ENCODE results near the gene LRRC18. TPM values are rescaled to one million over a fixed set of nuclear protein-coding genes. Genes with fewer than 3 reads are reported as not detected.

The LRRC18 gene
- polyA plus RNA-seq (ENCODE audit: insufficient read length in 12 of 12) = under 1 TPM in 5 of 12 donors, not detected in 7; 0.07 to 0.23 (median 0.22) TPM
- long read RNA-seq, donor 1 = 0 reads
- long read RNA-seq, donor 2 = 0 reads
- long read RNA-seq, donor 3 = 0 reads
- long read RNA-seq, donor 4 = 0 reads
- long read RNA-seq, donor 5 = 0 reads
- long read RNA-seq, donor 6 = 0 reads
- long read RNA-seq, donor 7 = 0 reads
- long read RNA-seq, donor 8 = 0 reads
- long read RNA-seq, donor 9 = 0 reads
- long read RNA-seq, donor 10 = 0 reads
- long read RNA-seq, donor 11 = 0 reads

- no peak for DNase-seq
Observed at GRCh38 chr10:48939790-48940325, at the start of gene LRRC18. TSS of gene LRRC18 (minus strand) at chr10:48939840. CDS start at chr10:48914155, 25,685 bp downstream.

- DNase-seq = no peak
Observed at GRCh38 chr10:48985621-48986158, 46.0 kb upstream of the LRRC18 start.

- no peak for DNase-seq
Observed at GRCh38 chr10:48983648-48984351, 44.2 kb upstream of the LRRC18 start.

- no peak for DNase-seq
Observed at GRCh38 chr10:48982584-48982983, 42.9 kb upstream of the LRRC18 start.

- DNase-seq = peak; percentile 33
Observed at GRCh38 chr10:48981310-48981907, 41.8 kb upstream of the LRRC18 start.

- DNase-seq = no peak
Observed at GRCh38 chr10:48978318-48978717, 38.7 kb upstream of the LRRC18 start.

- no peak for DNase-seq
Observed at GRCh38 chr10:48976196-48976595, 36.6 kb upstream of the LRRC18 start.

- no peak for DNase-seq
Observed at GRCh38 chr10:48974510-48975156, 35.0 kb upstream of the LRRC18 start.

GRCh38 chr10:48973065-48973464 is 33.4 kb upstream of the LRRC18 start:
- DNase-seq = no peak

GRCh38 chr10:48970654-48971053 is 31.0 kb upstream of the LRRC18 start:
- no peak for DNase-seq

- no peak for DNase-seq
Observed at GRCh38 chr10:48970046-48970445, 30.4 kb upstream of the LRRC18 start.

GRCh38 chr10:48968036-48968435 is 28.4 kb upstream of the LRRC18 start:
- DNase-seq = no peak

- DNase-seq = no peak
Observed at GRCh38 chr10:48965460-48965859, 25.8 kb upstream of the LRRC18 start.

GRCh38 chr10:48964038-48964437 is 24.4 kb upstream of the LRRC18 start:
- DNase-seq = no peak

GRCh38 chr10:48958598-48959190 is 19.1 kb upstream of the LRRC18 start:
- DNase-seq = peak; percentile 31

GRCh38 chr10:48957361-48958151 is 17.9 kb upstream of the LRRC18 start:
- DNase-seq = no peak

- no peak for DNase-seq
Observed at GRCh38 chr10:48951707-48952106, 12.1 kb upstream of the LRRC18 start.

GRCh38 chr10:48948470-48949037 is 8.9 kb upstream of the LRRC18 start:
- no peak for DNase-seq

GRCh38 chr10:48947690-48948469 is 8.2 kb upstream of the LRRC18 start:
- DNase-seq = peak; percentile 71

All from muscle of arm (tissue), 14 donors.